Cortex of kidney (tissue), 1 donor: ENCODE results near the gene PHRF1.
"Not testable (repeated sequence)": the region's sequence is repeated elsewhere in the genome, so short reads cannot be mapped to it uniquely, and the experiment has no call there.

Experiments
- DNase-seq: peaks from one replicate; lab custom pipeline; 2025; lab: John Stamatoyannopoulos, UW

Gene PHRF1

DNA sequence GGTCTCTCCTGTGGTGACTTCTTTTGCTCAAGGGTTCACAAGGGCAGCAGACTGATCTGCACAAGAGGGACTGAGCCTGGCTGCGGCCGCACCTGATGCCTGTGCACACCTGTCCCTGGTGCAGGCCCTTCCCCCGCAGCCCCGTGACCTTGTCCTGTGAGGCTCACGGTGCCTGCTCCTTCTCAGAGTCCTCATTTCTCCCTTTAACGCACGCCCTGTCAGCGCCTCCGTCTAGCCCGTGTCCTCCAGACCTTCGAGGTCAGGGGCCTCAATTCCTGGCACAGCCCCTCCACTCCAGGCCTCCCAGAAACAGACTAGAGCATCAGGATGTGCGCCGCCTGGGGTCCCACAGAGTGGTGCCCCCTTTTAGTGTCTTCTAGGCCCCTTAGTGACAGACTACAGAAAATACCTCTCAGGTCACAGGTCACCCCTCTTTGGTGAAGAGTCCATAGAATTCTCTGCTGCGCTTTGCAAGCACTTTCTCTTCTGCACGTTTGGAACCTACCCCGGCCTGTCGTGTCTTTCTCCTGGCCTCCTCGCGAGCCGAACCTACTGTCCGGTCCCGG, 59.8 kb downstream of the PHRF1 start:
- DNase-seq: no peak

DNA sequence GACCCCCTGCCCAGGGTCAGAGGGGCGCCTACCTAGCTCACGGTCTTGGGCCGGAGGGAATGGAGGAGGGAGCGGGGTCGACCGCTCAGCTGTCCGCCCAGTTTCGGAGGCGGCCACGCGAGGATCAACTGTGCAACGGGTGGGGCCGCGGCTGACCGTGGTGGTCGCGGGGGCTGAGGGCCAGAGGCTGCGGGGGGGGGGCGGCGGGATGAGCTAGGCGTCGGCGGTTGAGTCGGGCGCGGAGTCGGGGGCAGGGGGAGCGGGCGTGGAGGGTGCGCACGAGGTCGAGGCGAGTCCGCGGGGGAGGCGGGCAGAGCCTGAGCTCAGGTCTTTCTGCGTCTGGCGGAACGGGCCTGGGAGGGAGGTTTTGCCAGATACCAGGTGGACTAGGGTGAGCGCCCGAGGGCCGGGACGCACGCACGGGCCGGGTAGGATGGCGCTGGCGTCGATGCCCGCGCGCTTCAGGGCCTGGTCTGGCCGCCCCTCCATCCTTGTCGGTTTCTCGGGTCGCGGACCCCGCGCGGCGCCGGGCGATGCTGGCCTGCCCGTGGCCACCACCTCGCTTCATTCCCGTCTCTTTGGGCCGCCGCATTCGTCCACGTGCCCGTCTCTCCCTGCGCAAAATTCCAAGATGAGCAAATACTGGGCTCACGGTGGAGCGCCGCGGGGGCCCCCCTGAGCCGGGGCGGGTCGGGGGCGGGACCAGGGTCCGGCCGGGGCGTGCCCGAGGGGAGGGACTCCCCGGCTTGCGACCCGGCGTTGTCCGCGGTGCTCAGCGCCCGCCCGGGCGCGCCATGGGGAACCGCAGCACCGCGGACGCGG, 60.5 kb downstream of the PHRF1 start, which contains the start of gene DRD4:
DRD4 (plus strand) TSS at position 759 of the 822 bp plus-strand sequence; CDS start at position 795, 36 bp downstream.
- DNase-seq: no peak

DNA sequence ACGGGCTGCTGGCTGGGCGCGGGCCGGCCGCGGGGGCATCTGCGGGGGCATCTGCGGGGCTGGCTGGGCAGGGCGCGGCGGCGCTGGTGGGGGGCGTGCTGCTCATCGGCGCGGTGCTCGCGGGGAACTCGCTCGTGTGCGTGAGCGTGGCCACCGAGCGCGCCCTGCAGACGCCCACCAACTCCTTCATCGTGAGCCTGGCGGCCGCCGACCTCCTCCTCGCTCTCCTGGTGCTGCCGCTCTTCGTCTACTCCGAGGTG, 61.0 kb downstream of the PHRF1 start:
- no peak for DNase-seq

DNA sequence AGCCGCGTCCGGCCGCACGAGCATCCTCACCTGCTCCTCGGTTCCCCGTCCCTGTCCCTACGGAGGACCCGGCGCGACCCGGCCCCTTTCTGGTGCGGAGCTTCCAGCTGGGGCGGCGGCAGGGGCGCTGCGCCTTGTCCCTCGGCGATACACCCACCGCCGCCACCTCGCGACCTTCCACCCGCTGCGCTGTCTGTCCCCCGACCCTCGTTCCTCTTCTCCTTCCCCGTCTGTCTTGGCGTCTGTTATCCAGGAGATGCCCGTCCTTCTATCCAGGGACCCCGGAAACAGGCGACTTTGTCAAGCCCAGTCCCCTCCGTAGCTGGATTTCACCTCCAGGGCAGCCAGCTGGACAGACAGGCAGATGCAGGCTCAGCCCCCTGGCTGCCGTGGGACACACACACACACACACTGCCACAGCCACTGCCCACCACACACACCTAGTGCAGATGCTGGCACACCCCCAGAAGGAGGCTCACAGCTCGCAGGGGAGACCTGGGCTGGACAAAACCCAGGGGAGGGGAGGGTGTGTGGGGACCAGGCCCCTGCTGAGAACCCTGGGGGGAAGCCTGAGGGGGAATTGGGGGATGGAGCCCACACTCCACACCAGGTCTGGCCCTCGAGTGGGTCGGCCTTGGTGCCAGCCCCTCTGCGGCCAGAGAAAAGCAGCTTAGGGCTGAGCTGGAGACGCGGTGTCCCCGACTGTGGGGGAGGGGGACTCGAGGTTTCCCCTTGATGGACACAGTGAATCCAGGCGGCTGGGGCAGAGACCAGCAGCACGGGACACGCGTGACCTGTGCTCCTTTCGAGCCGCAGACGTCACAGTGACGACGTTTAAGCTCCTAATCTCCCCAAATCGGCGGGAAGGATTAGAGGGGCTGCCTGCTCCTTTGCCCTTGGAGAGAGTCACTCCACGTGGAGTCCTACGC, 61.6 kb downstream of the PHRF1 start:
- no peak for DNase-seq

DNA sequence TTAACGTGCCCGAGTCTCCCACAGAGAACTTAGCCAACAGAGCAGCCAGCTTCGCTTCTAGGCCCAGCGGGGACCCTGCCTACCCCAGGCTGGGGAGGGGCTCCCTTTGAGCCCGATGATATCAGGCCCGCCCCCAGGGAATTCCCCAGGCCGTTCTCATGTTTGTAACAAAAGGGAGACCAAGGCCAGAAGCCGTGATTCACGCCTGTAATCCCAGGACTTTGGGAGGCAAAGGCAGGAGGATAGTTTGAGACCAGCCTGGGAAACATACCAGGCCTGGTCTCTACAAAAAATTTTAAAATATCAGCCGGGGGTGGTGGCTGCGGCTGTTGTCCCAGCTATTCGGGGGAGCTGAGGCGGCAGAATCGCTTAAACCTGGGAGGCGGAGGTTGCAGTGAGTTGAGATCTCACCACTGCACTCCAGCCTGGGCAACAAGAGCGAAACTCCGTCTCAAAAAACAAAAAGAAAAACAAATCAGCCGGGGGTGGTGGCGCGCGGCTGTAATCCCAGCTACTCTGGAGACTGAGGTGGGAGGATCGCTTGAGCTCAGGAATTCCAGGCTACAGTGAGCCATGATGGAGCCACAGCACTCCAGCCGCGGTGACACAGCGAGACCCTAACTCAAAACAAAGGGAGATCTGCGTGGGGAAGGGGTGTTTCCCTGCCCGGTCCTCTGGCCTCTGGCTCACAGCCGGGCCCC, 62.5 kb downstream of the PHRF1 start:
- DNase-seq: no peak

DNA sequence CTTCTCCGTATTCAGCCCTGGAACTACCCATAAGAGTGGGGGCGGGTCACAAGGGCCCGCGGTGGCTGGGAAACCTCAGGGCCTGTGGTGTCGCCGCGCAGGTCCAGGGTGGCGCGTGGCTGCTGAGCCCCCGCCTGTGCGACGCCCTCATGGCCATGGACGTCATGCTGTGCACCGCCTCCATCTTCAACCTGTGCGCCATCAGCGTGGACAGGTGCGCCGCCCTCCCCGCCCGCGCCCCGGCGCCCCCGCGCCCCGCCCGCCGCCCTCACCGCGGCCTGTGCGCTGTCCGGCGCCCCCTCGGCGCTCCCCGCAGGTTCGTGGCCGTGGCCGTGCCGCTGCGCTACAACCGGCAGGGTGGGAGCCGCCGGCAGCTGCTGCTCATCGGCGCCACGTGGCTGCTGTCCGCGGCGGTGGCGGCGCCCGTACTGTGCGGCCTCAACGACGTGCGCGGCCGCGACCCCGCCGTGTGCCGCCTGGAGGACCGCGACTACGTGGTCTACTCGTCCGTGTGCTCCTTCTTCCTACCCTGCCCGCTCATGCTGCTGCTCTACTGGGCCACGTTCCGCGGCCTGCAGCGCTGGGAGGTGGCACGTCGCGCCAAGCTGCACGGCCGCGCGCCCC, 63.2 kb downstream of the PHRF1 start:
- no peak for DNase-seq

DNA sequence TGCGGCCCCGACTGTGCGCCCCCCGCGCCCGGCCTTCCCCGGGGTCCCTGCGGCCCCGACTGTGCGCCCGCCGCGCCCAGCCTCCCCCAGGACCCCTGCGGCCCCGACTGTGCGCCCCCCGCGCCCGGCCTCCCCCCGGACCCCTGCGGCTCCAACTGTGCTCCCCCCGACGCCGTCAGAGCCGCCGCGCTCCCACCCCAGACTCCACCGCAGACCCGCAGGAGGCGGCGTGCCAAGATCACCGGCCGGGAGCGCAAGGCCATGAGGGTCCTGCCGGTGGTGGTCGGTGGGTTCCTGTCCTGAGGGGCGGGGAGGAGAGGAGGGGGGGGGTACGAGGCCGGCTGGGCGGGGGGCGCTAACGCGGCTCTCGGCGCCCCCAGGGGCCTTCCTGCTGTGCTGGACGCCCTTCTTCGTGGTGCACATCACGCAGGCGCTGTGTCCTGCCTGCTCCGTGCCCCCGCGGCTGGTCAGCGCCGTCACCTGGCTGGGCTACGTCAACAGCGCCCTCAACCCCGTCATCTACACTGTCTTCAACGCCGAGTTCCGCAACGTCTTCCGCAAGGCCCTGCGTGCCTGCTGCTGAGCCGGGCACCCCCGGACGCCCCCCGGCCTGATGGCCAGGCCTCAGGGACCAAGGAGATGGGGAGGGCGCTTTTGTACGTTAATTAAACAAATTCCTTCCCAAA, 63.9 kb downstream of the PHRF1 start:
- DNase-seq: no peak

DNA sequence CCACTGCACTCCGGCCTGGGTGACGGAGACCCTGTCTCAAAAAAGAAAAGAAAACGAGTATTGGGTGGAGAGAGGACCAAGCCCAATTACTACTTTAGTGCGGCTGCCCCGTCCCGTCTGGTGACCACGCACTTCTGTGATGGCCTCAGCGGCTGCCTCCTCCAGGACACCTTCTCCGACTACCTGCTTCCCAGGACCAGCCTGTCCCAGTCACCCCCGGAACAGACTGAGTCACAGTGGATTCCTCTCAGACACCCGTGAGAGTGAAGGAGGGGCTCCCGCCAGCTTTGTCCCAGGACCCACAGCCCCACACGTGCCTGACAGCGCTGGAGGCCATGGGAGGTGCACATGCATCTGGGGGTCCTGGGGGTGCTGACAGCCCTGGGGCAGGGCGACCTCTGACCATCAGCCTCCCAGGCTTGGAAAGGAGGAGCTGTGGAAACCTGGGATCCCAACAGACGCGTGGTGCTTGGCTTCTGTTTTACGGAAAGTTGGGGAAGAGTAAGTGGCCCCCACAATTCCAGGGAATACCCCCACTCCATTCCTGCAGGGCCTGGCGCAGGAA, 65.6 kb downstream of the PHRF1 start:
- no peak for DNase-seq

DNA sequence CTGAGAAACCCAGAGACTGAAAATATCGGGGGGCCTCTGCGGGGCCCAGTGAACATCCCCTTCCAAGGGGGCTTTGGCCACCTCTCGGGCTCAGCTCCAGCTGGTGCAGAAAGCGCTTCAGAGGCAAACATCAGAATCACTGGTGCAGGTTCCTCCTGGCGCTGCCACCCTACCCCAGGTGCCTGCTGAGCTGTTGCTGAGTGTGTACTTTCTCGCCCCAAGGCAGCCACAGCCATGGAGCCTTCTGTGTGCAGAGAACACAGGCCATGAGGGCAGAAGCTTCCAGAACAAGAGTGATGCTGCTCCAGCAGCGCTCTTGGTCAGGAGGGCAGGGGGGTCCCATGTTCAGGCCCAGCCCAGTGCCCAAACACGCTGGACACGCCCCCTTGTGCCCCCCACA, 67.1 kb downstream of the PHRF1 start:
- DNase-seq: no peak

DNA sequence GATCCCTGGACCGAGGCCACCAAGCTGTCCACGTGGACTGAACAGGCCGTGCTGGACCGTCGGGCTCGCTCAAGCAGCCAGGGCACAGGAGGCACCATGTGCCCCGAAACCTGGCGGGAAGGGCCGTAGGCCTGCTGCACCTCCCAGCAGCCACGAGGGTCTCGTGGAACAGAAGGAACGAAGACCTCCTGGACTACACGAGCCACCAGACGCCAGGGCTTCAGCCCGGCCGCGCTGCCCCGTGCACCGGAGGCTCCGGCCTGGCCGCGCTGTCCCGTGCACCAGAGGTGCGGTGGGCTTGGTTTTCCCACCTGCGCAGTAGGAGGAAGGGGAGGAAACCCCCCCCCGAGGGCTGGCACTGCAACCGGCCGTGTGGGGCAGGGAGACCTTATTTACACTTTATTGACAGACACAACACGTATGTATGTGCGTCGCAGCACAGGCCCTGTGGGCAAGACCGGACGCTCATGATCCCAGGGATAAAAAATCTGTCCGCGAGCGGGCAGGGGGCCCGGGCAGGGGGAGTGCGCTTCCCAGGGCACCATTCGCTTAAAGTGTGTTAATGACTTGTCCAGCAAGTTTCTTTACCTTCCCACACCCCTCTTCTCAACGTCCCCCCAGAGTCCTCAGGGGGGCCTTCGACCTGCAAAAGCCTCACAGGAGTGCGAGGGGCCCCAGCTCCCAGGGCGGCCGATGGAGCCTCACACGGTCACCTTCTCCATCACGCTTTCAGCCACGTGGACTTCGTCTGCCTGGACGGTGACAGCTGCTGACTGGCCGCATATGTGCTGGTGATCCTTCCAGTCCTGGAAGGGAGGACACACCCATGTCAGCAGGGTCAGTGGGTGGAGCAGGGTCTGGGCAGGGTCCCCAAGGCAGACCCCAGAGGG, 67.8 kb downstream of the PHRF1 start:
- DNase-seq: no peak

DNA sequence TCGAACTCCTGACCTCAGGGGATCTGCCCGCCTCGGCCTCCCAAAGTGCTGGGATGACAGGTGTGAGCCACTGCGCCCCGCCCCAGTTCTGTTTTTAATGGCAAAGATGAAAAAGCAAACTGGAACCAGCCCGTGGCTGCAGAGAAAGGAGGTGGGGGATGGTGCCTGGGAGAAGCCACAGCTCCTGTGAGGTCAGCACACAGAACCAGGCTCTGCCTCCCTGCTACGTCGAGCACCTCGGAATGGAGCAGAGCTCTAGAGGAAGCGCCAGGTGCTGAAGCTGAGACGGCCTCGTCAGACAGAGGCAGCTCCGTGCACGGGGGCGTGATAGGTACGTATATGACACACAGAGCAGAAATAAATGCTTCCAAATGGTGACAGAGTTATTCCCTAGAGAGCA, 69.3 kb downstream of the PHRF1 start:
- no peak for DNase-seq

DNA sequence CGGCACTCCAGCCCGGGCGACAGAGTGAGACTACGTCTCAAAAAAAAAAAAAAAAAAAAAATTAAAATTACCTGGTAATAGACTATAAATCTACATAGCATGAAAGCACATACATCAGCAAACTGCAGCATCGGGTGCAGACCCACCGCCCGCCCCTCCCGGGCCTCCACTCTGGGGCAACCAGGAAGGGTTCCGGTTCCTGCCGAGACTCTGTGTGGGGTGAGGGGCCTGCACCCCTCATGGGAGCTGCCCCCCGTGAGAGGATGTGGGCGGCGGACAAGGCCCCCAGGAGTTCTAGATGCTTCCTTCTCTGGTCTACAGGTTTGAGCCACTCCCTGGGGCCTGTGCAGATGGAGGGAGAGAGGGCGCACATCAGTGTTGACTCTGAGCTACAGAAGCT, 69.9 kb downstream of the PHRF1 start:
- no peak for DNase-seq

DNA sequence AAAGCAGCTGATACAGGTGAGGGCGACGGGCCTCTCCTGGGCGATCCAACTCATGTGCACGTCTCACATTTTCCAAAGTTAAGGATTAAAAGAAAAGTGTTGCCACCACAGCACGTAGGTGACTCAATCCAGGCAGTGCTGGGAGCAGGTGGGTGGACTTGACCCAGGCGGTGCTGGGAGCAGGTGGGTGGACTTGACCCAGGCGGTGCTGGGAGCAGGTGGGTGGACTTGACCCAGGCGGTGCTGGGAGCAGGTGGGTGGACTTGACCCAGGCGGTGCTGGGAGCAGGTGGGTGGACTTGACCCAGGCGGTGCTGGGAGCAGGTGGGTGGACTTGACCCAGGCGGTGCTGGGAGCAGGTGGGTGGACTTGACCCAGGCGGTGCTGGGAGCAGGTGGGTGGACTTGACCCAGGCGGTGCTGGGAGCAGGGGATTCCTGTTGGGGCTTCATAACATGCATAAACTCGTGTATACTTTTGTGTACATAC, 71.4 kb downstream of the PHRF1 start:
- not testable (repeated sequence) for DNase-seq

DNA sequence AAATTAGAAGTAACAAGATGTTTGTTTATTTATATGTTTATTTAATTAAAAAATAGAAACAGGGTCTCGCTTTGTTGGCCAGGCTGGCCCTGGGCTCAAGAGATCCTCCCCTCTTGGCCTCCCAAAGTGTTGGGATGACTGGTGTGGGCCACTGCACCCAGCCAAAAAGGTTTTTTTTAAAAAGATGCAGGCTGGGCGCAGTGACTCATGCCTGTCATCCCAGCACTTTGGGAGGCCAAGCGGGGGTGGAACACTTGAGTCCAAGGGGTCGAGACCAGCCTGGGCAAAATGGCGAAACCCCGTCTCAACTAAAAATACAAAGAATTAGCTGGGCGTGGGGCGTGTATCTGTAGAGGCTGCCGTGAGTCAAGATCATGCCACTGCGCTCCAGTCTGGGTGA, 74.2 kb downstream of the PHRF1 start:
- no peak for DNase-seq

DNA sequence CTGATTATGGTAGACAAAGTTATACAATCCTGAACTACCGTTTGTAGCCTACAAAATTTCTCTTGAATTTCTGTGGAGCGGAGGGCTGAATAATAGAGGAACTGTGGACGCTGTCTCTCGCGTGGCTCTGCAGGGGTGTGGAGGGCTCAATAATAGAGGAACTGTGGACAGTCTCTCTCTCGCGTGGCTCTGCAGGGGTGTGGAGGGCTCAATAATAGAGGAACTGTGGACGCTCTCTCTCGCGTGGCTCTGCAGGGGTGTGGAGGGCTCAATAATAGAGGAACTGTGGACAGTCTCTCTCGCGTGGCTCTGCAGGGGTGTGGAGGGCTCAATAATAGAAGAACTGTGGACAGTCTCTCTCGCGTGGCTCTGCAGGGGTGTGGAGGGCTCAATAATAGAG, 76.9 kb downstream of the PHRF1 start:
- DNase-seq: not testable (repeated sequence)

DNA sequence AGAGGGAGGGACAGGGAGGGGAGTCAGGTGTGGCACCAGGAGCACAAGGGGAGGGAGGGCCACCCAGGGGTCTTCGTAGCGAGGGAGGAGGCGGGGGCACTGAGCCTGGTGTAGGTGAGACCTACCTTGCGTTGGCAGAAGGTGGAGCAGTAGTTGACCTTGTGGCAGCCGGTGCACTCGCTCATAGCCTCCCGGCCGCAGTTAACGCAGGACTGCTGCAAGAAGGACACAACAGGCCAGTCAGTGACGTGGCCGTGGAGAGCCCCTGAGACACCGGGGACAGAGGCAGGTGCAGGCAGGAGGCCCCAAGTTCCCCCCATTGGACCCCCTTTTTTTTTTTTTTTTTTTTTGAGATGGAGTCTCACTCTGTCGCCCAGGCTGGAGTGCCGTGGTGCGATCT, 77.6 kb downstream of the PHRF1 start:
- DNase-seq: no peak

DNA sequence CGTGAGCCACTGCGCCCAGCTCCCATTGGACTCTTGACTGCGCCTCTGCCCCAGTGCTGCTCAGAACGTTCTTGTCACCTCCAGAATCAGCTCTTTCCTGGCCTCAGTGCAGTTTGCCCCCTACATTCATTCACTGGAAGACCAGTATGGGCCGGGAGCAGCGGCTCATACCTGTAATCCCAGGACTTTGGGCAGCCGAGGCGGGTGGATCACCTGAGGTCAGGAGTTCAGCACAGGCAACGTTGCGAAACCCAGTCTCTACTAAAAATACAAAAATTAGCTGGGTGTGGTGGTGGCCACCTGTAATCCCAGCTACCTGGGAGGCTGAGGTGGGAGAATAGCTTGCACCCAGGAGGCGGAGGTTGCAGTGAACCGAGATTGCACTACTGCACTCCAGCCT, 78.2 kb downstream of the PHRF1 start:
- not testable (repeated sequence) for DNase-seq

DNA sequence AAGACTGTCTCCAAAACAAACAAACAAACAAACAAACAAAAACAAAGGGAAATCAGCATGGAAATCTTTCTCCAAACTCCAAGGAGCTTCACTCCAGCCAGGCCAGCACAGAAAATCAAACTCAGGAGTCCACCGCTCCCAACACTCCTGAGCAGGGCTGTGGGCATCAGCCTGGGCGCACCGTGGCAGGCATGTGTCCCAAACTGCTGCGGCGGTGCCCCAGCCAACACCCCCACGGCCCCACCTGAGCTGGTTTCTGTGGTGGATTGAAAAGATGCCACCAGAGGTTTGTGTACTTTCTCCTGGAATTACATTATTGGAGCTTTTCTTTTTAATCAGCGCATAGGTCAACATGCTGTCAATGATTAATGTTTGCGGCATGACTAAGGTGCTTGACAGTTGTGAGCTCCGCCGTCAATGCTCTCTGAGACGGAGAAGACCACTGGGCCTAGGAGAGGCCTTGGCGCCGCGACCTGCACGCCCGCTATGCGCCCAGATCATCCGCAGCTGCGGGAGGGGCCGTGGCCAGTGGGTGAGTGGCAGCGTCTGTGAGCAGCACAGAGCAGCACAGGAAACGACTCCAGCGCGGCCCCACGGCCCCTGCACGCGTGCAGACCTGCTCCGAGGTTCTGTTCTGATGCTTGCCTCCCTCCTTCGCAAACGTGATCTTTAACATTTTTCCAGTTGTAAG, 78.9 kb downstream of the PHRF1 start:
- no peak for DNase-seq

DNA sequence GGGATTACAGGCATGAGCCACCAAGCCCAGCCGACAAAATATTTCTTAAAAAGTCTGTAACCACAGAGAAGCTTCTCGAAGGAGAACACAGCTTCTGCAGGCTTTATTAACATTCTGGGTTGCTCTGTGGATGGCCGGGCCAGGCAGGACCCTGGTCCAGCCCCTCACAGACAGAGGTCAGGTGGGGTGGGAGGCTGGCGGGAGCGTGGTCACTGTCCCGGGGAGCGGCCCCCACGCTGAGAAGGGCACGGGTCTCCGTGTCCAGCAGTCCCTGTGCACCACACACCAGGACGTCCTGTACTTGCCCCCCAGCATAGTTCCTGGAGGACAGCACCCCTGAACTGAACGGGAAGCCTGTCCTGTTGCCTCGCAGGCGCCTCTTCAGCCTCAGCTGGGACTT, 80.2 kb downstream of the PHRF1 start:
- no peak for DNase-seq
